HEK293 (cell line): Measurements from ENCODE around the gene WDR38.

Source experiments
- CTCF ChIA-PET: fragments of 350-600 bp; formaldehyde crosslinking; extraction: SDS; loops from one replicate; lab custom pipeline; 2021; ENCODE audit warnings: antibody characterized with exemption; lab: Yijun Ruan, JAX
- POLR2A ChIA-PET: fragments of 300-600 bp; formaldehyde crosslinking; extraction: SDS; loops from one replicate; lab custom pipeline; 2020; ENCODE audit warnings: antibody characterized with exemption, inconsistent platforms; lab: Yijun Ruan, JAX
- H3K27ac ChIP-seq: fragments of 200-500 bp; sonication (Bioruptor generic); 2 replicates; pipeline ENCODE4 v1.5.1; 2014; ENCODE audit warnings: low read depth, low read length, control low read depth, inconsistent platforms; ENCODE audit errors: extremely low read depth
- H3K36me3 ChIP-seq, 2 experiments: fragments of 200-500 bp in 1 of 2; sonication (Bioruptor generic) in 1 of 2; 1 replicate in 1 of 2; 2 replicates in 1 of 2; pipeline ENCODE4 v1.5.1; 2014 to 2017; ENCODE audit warnings: inconsistent platforms in 2 of 2, low read length in 2 of 2; ENCODE audit not compliant: control insufficient read depth in 2 of 2, insufficient read depth in 1 of 2
- H3K4me1 ChIP-seq: fragments of 200-500 bp; sonication (Bioruptor generic); 2 replicates; pipeline ENCODE4 v1.5.1; 2014; ENCODE audit warnings: mild to moderate bottlenecking, low read length, inconsistent platforms; ENCODE audit not compliant: control insufficient read depth, insufficient read depth
- H3K4me3 ChIP-seq: 2 replicates; pipeline ENCODE4 v1.5.1; 2011; ENCODE audit warnings: low read depth, mild to moderate bottlenecking, control low read depth, low read length, moderate library complexity
- H3K9me3 ChIP-seq: fragments of 200-500 bp; sonication (Bioruptor generic); 2 replicates; pipeline ENCODE4 v1.5.1; 2014; ENCODE audit warnings: low read depth, low read length, inconsistent platforms; ENCODE audit not compliant: control insufficient read depth, insufficient read depth
- CTCF ChIP-seq: fragments of 450-650 bp; formaldehyde crosslinking; IDR thresholded peaks from 2 replicates; pipeline ENCODE4 v1.5.1; 2016; ENCODE audit warnings: missing biosample characterization, missing genetic modification characterization
- EGR2 ChIP-seq: fragments of 450-650 bp; formaldehyde crosslinking; IDR thresholded peaks from 2 replicates; pipeline ENCODE4 v1.5.1; 2016; ENCODE audit warnings: low read depth, missing biosample characterization, missing genetic modification characterization
- FEZF1 ChIP-seq: fragments of 450-650 bp; formaldehyde crosslinking; IDR thresholded peaks from 2 replicates; pipeline ENCODE4 v1.5.1; 2016; ENCODE audit warnings: missing biosample characterization, missing genetic modification characterization
- HIC1 ChIP-seq: fragments of 450-650 bp; formaldehyde crosslinking; IDR thresholded peaks from 2 replicates; pipeline ENCODE4 v1.5.1; 2016; ENCODE audit warnings: missing biosample characterization, missing genetic modification characterization
- HOXA7 ChIP-seq: sonication (generic); formaldehyde crosslinking; IDR thresholded peaks from 2 replicates; pipeline ENCODE4 v1.8.1; 2022; ENCODE audit warnings: missing genetic modification reagents, borderline replicate concordance
- KLF1 ChIP-seq: fragments of 450-650 bp; formaldehyde crosslinking; IDR thresholded peaks from 2 replicates; pipeline ENCODE4 v1.5.1; 2016; ENCODE audit warnings: missing biosample characterization, missing genetic modification characterization
- OSR2 ChIP-seq: fragments of 450-650 bp; formaldehyde crosslinking; IDR thresholded peaks from 2 replicates; pipeline ENCODE4 v1.5.1; 2016; ENCODE audit warnings: missing biosample characterization, missing genetic modification characterization
- YY2 ChIP-seq: fragments of 450-650 bp; formaldehyde crosslinking; IDR thresholded peaks from 2 replicates; pipeline ENCODE4 v1.5.1; 2016; ENCODE audit warnings: missing biosample characterization, missing genetic modification characterization
- ZBTB48 ChIP-seq: fragments of 450-650 bp; formaldehyde crosslinking; IDR thresholded peaks from 2 replicates; pipeline ENCODE4 v1.5.1; 2016; ENCODE audit warnings: missing biosample characterization, missing genetic modification characterization
- ZBTB8A ChIP-seq: fragments of 450-650 bp; formaldehyde crosslinking; IDR thresholded peaks from 2 replicates; pipeline ENCODE4 v1.5.1; 2016; ENCODE audit warnings: missing biosample characterization, missing genetic modification characterization
- ZFHX2 ChIP-seq: fragments of 450-650 bp; formaldehyde crosslinking; conservative IDR thresholded peaks from 2 replicates; pipeline ENCODE4 v1.5.1; 2016; ENCODE audit warnings: missing biosample characterization, missing genetic modification characterization
- ZFP3 ChIP-seq: fragments of 450-650 bp; formaldehyde crosslinking; IDR thresholded peaks from 2 replicates; pipeline ENCODE4 v1.5.1; 2016; ENCODE audit warnings: low read depth, missing biosample characterization, missing genetic modification characterization
- ZNF138 ChIP-seq: fragments of 450-650 bp; formaldehyde crosslinking; IDR thresholded peaks from 2 replicates; pipeline ENCODE4 v1.5.1; 2016; ENCODE audit warnings: missing biosample characterization, missing genetic modification characterization, borderline replicate concordance
- ZNF248 ChIP-seq: fragments of 450-650 bp; formaldehyde crosslinking; IDR thresholded peaks from 2 replicates; pipeline ENCODE4 v1.5.1; 2017; ENCODE audit warnings: missing biosample characterization, missing genetic modification characterization
- ZNF354C ChIP-seq: fragments of 450-650 bp; formaldehyde crosslinking; IDR thresholded peaks from 2 replicates; pipeline ENCODE4 v1.5.1; 2016; ENCODE audit warnings: missing biosample characterization, missing genetic modification characterization, low read depth, borderline replicate concordance
- ZNF623 ChIP-seq: fragments of 450-650 bp; formaldehyde crosslinking; IDR thresholded peaks from 2 replicates; pipeline ENCODE4 v1.5.1; 2016; ENCODE audit warnings: missing biosample characterization, missing genetic modification characterization
- ZNF629 ChIP-seq: fragments of 450-650 bp; formaldehyde crosslinking; IDR thresholded peaks from 2 replicates; pipeline ENCODE4 v1.5.1; 2017; ENCODE audit warnings: missing biosample characterization, missing genetic modification characterization
- ZSCAN5A ChIP-seq: fragments of 450-650 bp; formaldehyde crosslinking; IDR thresholded peaks from 2 replicates; pipeline ENCODE4 v1.5.1; 2016; ENCODE audit warnings: missing biosample characterization, missing genetic modification characterization

WDR38 gene

GRCh38 chr9:124839612-124840299, 13.5 kb upstream of the WDR38 start:
- POLR2A ChIA-PET, result interaction anchor here (0.8 to 1.7 kb wide), 4 partner anchors 13 to 29 kb away, joined by 3 to 6 read pairs (median 4); partner anchors contain the start of genes ARPC5L and RPL35
- peaks cover 3% of the 10 kb centered on the region; the same call in 1 of the 2 replicates for H3K4me1 ChIP-seq
- TF ChIP-seq ZNF138, result no peak
- no peak for TF ChIP-seq OSR2 (tag by site-specific recombination)
- no peak for TF ChIP-seq ZFHX2 (tag by site-specific recombination)
- no peak for TF ChIP-seq HOXA7 (CRISPR knock-in tag)
- TF ChIP-seq ZNF629 (tag by site-specific recombination), result no peak
- no peak for TF ChIP-seq ZSCAN5A (tag by site-specific recombination)
- no peak for TF ChIP-seq ZFP3
- TF ChIP-seq ZNF354C (tag by site-specific recombination), result no peak
- TF ChIP-seq HIC1, result no peak
- TF ChIP-seq FEZF1 (tag by site-specific recombination), result no peak
- no peak for TF ChIP-seq YY2 (tag by site-specific recombination)
- TF ChIP-seq ZBTB48 (tag by site-specific recombination), result no peak
- no peak overlapping the region for H3K27ac ChIP-seq
- no peaks in the 10 kb centered on the region for H3K9me3 ChIP-seq
- H3K4me3 ChIP-seq, result no peak overlapping the region
- CTCF ChIA-PET, result interaction anchor here (0.6 to 31.1 kb wide), 20 partner anchors 8 to 530 kb away, joined by 3 to 1257 read pairs (median 10); partner anchors contain the start of genes NR6A1, OLFML2A and WDR38
- H3K36me3 ChIP-seq, result no peaks in the 10 kb centered on the region

GRCh38 chr9:124840300-124840833, 12.9 kb upstream of the WDR38 start:
- CTCF ChIA-PET, result interaction anchor here (0.6 to 31.1 kb wide), 23 partner anchors 8 to 529 kb away, joined by 3 to 1257 read pairs (median 8); partner anchors contain the start of genes NR6A1, OLFML2A and WDR38
- Histone ChIP-seq H3K27ac (no peak overlapping the region), H3K36me3 (no peaks in the 10 kb centered on the region), H3K4me3 (no peak overlapping the region), H3K4me1 (peaks cover 1% of the 10 kb centered on the region; the same call in 1 of the 2 replicates), H3K9me3 (no peaks in the 10 kb centered on the region)
- TF ChIP-seq EGR2 (peak; percentile 84), ZBTB8A (tag by site-specific recombination) (no peak), ZNF623 (tag by site-specific recombination) (no peak), CTCF (tag by site-specific recombination) (peak; percentile 22; the same call in 1 of the 2 replicates), KLF1 (tag by site-specific recombination) (peak; percentile 48; the same call in 1 of the 2 replicates), ZFHX2 (tag by site-specific recombination) (peak; percentile 84), HIC1 (0 out of 2 replicates have a peak, but pooled peaks have one; percentile 11), ZNF248 (tag by site-specific recombination) (no peak)
- POLR2A ChIA-PET, result interaction anchor here (0.8 to 1.7 kb wide), 5 partner anchors 12 to 29 kb away, joined by 3 to 6 read pairs (median 4); partner anchors contain the start of genes ARPC5L and RPL35
